ENCODE data around the gene SGTA. TPM values are rescaled to one million over a fixed set of nuclear protein-coding genes. Genes with fewer than 3 reads are reported as not detected.

The SGTA gene
- total RNA-seq, 1 experiment from 2014 or later: 109 TPM

- intact Hi-C loops (cut with micrococcal nuclease): no loop called here
- Histone ChIP-seq H3K9ac (ENCODE audit: low read length) (no peak overlapping the region), H3K4me2 (ENCODE audit: low read length) (no peak overlapping the region), H2AFZ (ENCODE audit: low read depth, low read length, poor library complexity, severe bottlenecking) (no peak overlapping the region), H3K9me3 (ENCODE audit: control insufficient read depth in 1 of 2, insufficient read depth in 1 of 2, low read depth in 1 of 2, low read length in 2 of 2) (no peaks in the 10 kb centered on the region), H3K9me2 (ENCODE audit: insufficient read depth) (no peaks in the 10 kb centered on the region), H4K20me1 (ENCODE audit: insufficient read depth) (no peaks in the 10 kb centered on the region), H3K36me3 (ENCODE audit: control insufficient read depth in 1 of 2, insufficient read depth in 2 of 2, low read length in 2 of 2) (peaks cover 4 to 5% of the 10 kb centered on the region in 2 experiments; a peak in 2 of 4 replicates), H3K4me3 (replicated peaks in 1 of 2; ENCODE audit: low read depth in 1 of 2, low read length in 2 of 2) (no peak overlapping the region), H3K27me3 (ENCODE audit: insufficient read depth, low read length) (no peaks in the 10 kb centered on the region), H3K79me2 (ENCODE audit: insufficient read depth, low read length) (no peaks in the 10 kb centered on the region), H3K4me1 (ENCODE audit: control insufficient read depth in 1 of 2, insufficient read depth in 2 of 2, low read length in 2 of 2) (peaks cover 0 to 4% of the 10 kb centered on the region in 2 experiments; a peak in 3 of 4 replicates), H3K27ac (ENCODE audit: low read depth, low read length) (no peak overlapping the region)
- ChIA-PET CTCF (interaction anchor here (3.6 kb wide), 1 partner anchor 102 kb away, joined by 52 read pairs; no protein-coding TSS in a partner anchor), POLR2A (no interaction called here), RAD21 (ENCODE audit: low non-redundant PET in 1 of 2, low total read pairs in 2 of 2, uncharacterized antibody in 2 of 2, unreplicated experiment in 2 of 2) (interaction anchor here (2.2 to 2.4 kb wide), 2 partner anchors 102 to 103 kb away, joined by 14 to 16 read pairs; no protein-coding TSS in a partner anchor)
- no peak for ATAC-seq
- no TSS peak for BruUV-seq (replicated peaks)
- no peak for DNase-seq (ENCODE audit: low read depth, low spot score)
- no peak for TF ChIP-seq ZFX (IDR thresholded peaks at IDR 0.05)
- TF ChIP-seq SRF (IDR thresholded peaks at IDR 0.05; ENCODE audit: low read depth): no peak
- no peak for TF ChIP-seq ZNF274 (IDR thresholded peaks at IDR 0.05; ENCODE audit: low read depth, low read length)
- no peak for TF ChIP-seq JUND (IDR thresholded peaks at IDR 0.05)
Measured at GRCh38 chr19:2750808-2751437, 32.1 kb downstream of the SGTA start.

- CTCF ChIA-PET: interaction anchor here (1.1 kb wide), 1 partner anchor 99 kb away, joined by 5 read pairs; no protein-coding TSS in a partner anchor
- intact Hi-C loops (cut with micrococcal nuclease): no loop called here
- Histone ChIP-seq H2AFZ (ENCODE audit: low read depth, low read length, poor library complexity, severe bottlenecking) (no peak overlapping the region), H3K9me2 (ENCODE audit: insufficient read depth) (no peaks in the 10 kb centered on the region), H3K27me3 (ENCODE audit: insufficient read depth, low read length) (peaks cover 8% of the 10 kb centered on the region), H4K20me1 (ENCODE audit: insufficient read depth) (no peaks in the 10 kb centered on the region), H3K9ac (ENCODE audit: low read length) (no peak overlapping the region), H3K4me1 (ENCODE audit: control insufficient read depth in 1 of 2, insufficient read depth in 2 of 2, low read length in 2 of 2) (peaks cover 0 to 4% of the 10 kb centered on the region in 2 experiments; a peak in 3 of 4 replicates), H3K36me3 (ENCODE audit: control insufficient read depth in 1 of 2, insufficient read depth in 2 of 2, low read length in 2 of 2) (no peaks in the 10 kb centered on the region), H3K27ac (ENCODE audit: low read depth, low read length) (no peak overlapping the region), H3K79me2 (ENCODE audit: insufficient read depth, low read length) (no peaks in the 10 kb centered on the region), H3K4me2 (ENCODE audit: low read length) (no peak overlapping the region), H3K4me3 (replicated peaks in 1 of 2; ENCODE audit: low read depth in 1 of 2, low read length in 2 of 2) (no peak overlapping the region), H3K9me3 (ENCODE audit: control insufficient read depth in 1 of 2, insufficient read depth in 1 of 2, low read depth in 1 of 2, low read length in 2 of 2) (no peaks in the 10 kb centered on the region)
- POLR2A ChIA-PET: interaction anchor here (1.3 kb wide), 1 partner anchor 272 kb away, joined by 5 read pairs; the partner anchor contains the start of gene GADD45B
- BruUV-seq (replicated peaks): no TSS peak
- no peak for TF ChIP-seq SRF (IDR thresholded peaks at IDR 0.05; ENCODE audit: low read depth)
- TF ChIP-seq SIN3A (IDR thresholded peaks at IDR 0.05; ENCODE audit: low read depth): no peak
- TF ChIP-seq ZBTB33 (IDR thresholded peaks at IDR 0.05; ENCODE audit: extremely low read depth, insufficient replicate concordance, low read length): no peak
- DNase-seq (ENCODE audit: low read depth, low spot score): no peak
- RAD21 ChIA-PET (ENCODE audit: low non-redundant PET in 1 of 2, low total read pairs in 2 of 2, uncharacterized antibody in 2 of 2, unreplicated experiment in 2 of 2): no interaction called here
- ATAC-seq: no peak
Measured at GRCh38 chr19:2747349-2747748, 35.7 kb downstream of the SGTA start.

Data from HCT116 (cell line).